HG03439 (cell line): ENCODE results near the gene SMC2.
A peak's percentile ranks its signal among the peaks of the same experiment; 100 is the strongest.

Source experiments
- ATAC-seq: cut with Tn5 transposase; IDR thresholded peaks from one replicate; pipeline ENCODE4 v1.9.1; 2021; ENCODE audit warnings: mild to moderate bottlenecking, moderate library complexity; ENCODE audit not compliant: unreplicated experiment

Gene SMC2

DNA sequence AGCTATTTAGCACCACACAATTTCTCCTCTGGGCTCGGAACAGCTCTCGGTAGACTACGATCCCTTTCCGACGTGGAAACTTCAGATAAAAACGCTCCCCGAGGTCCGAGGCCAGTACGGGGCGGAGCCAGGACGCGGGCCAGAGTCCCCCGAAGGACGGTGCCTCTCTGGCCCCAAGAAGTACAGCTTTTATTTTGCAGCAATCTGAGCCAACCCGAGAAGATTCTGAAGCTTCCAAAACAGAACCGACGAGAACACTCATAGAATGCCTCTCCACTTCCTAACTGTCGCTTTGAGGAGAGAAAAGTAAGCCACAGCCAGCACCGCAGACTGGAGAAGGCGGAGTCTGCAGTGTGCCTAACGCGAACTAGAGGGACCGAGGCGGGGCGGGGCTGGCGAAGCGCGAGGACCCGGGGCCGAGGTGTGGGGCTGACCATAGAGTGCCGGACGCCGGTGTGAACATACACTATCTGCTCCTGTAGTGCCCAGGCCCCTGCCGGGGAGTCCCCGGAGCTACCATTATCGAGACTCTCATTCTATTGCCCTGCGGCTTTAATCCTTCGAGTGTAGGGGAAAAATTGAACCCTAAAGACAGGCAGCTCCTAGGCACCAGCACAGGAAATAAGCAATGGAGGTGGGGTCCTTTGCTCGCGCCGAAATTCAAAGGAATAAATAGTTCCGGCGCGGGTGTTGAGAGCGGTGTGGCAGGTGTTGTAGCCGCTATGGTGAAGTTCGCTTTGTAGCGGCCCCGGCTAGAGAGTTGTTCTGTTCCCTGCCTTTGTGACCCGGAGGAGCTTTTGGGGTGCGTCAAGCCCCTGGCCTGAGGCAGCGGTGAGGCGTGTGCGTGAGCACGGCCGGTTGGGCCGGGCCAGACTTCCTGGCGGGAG is at the start of gene SMC2:
SMC2 (plus strand) TSS at position 663 of the 887 bp plus-strand sequence. CDS start 1,076 bp downstream, outside the sequence.
- ATAC-seq = peak; percentile 92

DNA sequence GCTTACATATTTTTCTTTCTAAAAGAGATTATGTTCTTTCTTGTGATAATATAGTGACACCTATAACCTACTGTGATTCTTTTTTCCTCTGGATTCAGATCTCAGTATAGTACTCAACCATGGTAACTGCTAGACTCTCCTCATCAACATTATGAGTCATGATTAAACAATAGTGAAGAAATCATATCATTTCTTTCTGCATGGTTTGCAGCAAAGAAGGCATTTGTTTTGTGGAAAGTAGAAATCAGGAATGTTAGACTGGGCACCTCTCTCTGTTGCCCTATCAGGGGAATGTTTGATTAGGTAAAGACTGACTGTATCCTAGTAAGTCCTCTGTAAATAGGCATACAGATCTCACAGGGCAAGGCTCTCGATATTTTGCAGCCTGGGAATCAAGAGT is 25.6 kb upstream of the SMC2 start:
- ATAC-seq = no peak

DNA sequence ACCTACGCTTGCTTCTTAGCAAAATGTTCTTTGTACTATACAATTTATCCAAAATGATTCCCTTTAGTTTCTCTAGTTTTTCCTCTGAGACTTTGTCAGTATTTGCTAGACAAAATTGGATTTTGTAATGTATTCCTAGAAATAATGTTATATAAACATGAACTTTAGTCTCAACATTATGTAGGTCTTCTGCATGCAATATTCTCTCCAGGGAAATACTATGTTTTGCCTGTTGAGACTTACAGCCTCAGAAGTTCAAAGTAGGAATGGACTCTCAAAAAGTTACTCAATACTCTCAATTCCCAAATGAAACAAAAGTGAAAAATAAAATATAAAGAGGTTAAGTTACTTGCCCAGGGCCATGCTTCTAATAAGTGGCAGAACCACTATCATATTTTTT is 24.8 kb upstream of the SMC2 start:
- no peak for ATAC-seq

DNA sequence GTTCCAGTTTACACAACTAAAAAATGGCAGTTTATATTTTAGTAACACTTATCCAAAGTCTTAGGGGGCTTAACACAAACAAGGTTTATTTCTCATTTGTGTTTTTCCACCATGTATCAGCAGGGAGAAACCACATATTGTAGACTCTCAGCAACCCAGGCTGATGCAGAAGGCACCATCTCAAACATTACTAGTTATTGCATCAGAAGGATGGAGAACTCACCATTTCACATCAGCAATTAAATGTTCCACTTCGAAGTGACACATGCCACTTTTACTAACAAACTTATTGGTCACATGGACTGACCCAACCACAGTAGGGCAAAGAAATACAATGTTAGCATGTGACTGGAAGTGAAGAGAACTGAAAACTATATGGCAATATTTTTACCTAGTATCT is 22.5 kb upstream of the SMC2 start:
- ATAC-seq = no peak

DNA sequence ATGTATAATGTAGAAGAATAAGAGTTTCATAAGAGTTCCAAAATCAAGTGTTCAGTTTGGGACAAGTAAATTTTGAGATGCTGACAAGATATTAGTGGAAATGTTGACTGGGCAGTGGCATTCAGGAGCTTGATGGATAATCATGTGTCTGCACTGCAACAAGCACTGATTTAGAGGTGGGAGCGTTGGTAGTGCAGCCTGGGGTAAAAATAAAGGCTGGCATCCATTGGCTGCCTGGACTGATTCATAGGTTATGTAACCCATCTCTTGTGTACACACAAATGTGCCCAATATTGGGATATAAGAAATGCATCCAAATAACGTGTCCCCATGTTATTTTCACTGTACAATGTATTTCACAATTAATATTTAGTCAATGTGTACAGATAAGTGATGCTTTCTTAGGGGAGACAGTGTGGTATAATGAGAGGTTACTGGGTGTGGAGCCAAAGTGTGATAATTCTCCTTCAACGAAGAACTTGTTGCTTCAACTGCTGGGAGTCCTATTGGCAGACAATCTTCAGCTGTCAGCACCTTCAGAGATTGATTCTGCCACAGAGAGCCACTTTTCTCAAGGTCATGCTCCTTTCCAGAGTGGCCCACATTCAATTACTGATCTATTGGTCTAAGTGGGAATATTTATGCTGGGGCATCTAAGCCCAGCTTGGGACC is 20.9 kb upstream of the SMC2 start:
- no peak for ATAC-seq

DNA sequence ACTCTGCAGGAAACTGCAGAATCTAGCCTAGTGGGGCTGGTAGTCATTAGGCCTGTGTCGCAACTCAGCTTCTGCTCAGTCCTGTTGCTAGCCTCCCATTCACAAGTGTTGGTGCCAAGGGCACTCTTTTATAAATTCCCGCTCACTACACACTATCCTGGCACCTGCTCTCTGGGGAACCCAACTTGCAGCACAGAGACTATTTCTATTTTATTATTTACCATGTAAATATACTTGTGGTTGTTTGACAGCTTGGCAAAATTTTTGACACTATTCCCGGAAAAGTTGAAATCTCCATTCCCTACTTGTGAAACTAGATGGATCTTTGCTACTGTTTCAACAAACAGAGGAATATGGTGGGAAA is 20.4 kb upstream of the SMC2 start:
- no peak for ATAC-seq

DNA sequence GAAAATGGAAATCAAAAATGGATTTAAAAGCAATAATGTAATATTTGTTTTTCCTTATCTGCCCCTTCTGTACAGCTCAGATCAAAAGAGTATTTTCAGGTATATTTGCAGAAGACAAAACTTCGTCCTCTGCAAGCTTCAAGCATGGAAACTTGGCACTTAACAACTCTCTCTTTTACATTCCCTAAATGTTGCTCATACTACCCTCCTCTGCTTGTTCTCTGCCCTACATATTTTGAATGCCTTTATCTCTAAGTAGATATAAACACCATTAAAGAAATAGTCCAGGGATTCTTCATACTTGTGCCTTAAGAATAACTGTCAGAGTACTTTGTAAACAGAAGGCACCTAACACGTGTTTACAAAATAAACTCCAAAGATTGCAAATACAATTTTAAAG is 19.2 kb upstream of the SMC2 start:
- no peak for ATAC-seq

DNA sequence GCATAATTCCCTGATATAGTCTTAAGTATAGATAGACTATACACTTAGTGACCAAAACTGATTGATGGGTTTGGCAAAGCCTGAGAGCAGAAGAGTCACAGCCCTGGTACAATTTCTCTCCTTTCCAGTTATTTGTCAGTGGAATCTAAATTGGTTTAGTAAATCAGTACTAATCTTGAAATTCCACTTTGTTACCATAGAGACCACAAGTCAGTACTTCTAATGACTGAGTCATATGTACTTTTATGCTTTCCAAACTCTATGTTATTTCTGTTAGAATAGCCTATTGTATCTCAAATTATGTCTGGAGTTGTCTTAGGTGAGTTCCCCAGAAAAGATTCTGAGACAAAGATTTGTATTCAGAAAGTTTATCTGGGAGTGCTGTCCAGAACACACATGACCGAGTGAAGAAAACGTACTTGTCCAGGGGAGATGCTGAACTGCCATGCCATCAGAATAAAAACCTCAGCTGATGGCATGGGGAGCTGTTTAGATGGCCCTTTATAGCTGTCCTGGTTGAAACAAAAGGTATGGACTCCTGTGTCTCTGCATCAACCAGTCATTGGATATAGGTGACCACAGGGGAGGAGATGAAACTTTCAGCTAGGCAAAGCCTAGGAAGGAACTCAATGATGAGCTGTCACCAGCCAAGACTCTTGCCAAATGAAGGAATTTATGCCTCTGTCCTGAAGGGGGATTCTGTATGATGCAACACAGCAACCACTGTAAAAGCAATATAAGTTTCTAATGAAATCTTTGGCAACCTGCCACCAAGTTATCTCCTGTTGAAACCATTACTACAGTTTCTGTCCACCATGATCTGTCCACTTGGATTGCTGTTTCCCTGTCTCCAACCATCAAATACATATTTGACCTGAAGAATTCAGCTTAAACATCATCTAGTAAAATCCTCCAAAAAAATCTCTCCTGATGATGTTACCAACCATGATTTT is 18.0 kb upstream of the SMC2 start:
- ATAC-seq = no peak

DNA sequence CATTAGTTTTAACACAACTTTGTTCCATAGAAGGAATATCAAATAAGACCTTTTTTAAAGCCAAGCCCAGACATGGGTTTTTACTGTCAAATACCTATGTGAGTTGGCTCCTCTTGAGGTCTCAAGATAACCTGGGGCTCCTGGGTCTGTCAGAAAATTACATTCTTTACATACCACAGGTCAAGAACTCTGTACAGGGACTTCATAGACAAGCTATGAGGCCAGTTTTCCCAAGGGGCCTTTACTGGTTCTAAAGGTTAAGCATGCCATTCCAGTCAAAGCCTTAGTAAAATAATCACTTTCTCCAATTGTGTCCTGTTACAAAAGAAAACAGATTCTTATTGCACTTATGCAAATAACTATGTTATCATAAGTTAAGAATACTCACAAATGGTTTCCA is 15.5 kb upstream of the SMC2 start:
- ATAC-seq = no peak

DNA sequence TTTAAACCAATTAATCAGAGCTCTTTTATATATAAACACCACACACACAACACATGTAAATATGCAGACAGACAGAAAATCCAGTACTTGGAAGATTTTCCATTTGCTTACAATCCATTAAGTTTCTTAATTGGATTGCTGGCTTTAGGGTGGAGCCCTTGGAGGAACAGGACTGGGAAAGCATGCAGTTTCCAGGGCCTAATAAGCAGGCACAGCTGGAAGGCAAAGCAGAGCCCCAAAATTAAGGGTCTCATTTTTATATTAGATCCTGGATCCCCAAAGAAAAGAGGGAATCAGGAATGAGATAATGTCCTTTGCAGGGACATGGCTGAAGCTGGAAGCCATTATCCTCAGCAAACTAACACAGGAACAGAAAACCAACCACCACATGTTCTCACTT is 13.1 kb upstream of the SMC2 start:
- no peak for ATAC-seq

DNA sequence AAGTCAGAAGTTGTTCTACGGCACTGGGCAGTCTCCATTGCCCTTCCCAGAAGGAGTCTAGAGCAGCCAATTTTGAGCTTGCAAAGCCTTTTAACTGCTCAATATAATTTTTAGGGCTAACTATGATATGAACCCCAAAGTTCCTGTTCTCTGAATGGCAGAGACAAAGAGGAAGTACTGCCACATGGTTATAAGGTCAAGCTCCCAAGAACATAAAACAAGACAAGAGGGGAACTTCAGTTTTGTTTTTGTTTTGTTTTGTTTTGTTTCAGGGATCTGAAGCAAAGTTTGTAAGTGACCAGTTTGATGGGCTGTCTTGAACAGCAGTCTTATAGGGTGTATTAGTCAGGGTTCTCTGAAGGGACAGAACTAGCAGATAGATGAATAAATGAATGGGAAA is 11.9 kb upstream of the SMC2 start:
- ATAC-seq = no peak

DNA sequence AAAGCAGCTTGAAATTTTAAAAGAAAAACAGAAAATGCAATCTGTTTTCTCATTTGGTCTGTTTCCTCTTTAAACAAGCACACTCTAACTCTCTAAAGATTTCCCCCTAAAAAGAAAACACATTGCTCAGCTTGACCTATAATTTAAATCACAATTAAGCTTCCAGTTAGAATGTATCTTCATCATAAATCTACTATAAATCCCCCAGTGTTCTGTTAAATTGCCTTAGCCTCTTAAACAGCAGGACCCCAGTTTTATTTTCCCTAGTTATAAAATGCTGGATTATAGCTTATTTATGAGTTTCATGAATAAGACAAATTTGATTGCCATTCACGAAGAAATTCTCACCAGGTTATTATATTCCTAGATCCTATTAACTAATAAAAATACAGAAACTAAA is 8.6 kb upstream of the SMC2 start:
- no peak for ATAC-seq

DNA sequence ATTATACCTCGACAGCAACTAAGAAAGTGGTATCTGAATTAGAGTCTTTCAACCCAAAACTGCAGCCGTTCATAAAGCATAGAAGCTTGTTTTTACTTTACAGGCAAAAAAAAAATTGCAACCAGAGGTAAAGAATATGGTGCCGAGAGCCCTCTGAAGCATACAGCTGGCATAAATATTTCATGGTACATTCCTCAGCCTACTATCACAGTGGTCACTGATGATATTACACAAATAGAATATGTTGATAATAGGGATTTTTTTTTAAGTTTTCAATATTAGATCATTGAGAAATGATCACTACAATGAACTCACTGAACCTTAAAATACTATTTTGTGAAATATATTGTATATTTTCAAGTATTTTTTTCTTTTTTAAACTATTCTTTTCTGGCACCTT is 6.2 kb upstream of the SMC2 start:
- no peak for ATAC-seq

DNA sequence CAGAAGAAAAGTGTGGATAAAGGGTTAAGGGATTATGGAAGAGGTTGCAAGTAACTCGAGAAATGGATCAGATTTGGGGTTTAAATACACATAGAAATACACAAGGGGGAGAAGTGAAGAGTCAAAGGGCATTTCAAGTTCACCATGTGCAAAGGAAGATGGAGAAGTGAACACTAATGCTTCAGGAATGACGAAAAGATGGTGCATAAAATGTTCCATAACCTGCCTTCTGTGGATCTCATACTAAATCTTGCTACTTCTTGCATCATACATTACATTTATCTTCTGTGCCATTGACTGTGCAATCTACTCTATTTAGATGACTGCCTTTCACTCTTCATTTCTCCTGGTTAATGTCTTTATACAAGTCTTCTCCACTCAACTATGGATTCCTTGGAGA is 5.7 kb upstream of the SMC2 start:
- ATAC-seq = no peak

DNA sequence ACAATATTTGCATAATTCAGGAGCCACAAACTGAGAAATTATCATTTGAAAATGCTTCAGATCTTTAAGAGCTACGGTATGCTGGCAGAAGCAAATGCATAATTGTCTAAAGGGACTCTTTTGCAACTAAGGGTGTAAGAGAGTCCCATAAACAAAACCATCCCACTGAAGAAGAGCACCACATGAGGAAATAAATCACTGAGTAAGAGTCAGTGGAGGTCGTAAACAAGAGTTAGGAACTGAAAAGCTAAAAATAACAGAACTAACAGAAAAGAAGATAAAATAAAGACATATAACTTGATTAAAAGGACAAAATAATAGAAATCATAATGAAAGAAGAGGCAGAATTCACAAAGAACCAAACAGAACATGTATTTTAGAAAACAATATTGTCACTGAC is 3.5 kb upstream of the SMC2 start:
- ATAC-seq = no peak

DNA sequence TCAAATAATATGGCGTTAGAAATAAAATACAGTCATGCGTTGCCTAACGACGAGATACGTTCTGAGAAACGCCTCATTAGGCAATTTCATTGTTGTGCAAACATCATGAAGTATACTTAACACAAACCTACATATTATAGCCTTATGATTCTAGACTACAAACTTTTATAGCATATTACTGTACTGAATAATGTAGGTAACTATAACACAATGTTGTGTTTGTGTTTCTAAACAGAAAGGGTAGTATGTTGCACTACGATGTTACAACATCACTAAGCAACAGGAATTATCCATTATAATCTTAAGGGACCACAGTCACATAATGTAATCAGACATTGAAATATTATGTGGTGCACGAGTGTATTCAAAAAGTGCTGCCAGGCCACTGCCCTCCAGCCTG is 3.0 kb upstream of the SMC2 start:
- no peak for ATAC-seq

DNA sequence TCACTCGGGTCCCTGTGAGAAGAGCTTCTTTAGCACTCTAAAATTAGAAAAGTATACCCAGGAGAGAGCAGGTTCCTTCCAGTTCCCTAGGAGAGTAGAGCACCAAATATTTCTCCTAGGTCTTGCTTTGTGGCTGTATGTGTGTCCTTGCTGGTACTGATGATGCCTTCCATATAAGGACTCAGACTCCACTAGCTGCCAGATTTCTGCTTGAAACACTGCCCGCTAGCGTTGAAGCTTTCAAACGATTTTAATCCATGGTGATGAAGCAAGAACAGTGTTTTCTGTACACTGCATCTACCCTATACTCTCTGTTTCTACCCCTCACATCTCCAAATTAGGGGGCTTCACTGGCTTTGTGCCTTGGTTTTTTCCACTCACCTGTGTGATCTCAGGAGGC is 2.4 kb upstream of the SMC2 start:
- ATAC-seq = no peak

DNA sequence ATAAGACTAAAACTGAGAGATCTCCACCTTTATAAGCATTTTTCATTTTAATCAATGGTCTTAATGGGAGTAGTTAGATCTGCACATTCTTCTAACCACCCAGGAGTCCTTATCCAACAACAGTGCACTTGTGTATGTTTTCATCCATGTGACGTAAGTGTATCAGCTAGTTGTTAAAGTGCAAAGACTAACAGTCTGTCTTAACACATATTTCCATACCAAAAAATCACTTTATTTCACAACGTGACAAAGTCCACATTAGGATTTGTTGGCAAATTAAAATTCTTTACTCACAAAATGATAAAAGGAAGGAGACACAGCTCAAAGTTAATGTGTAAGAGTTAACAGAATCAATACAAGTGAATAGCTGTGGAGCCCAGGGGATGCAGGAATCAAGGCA is 1.9 kb upstream of the SMC2 start:
- ATAC-seq = no peak

DNA sequence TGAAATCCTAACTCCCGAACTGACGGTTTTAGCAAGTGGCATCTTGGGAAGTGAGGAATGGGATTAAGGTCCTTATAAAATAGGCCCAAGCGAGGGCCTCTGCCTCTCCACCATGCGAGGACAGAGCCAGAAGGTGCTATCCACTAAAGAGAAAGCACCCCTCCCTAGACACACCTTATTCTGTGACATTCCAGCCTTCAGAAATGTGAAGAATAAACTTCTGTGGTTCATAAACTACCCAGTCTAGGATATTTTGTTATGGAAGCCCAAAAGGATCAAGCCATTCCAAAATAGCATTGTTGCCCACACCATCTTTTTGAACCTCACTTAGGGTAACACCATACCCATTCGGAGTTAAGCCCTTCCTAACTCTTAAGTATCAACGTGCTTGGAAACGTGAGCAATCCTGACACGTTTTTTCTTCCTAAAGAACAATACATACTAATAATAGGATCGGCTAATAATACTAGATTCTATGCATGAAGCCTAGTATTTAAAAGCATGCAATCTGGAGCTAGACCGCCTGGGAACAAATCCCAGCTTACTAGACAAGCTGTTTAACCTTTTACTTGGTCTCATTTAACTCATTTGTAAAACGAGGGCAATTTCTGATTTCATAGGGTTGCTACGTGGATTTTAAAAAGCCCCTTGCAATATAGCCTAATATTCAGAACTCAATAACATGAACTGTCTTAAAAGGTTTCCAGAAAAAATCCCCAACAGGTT is 1.1 kb upstream of the SMC2 start:
- no peak for ATAC-seq

DNA sequence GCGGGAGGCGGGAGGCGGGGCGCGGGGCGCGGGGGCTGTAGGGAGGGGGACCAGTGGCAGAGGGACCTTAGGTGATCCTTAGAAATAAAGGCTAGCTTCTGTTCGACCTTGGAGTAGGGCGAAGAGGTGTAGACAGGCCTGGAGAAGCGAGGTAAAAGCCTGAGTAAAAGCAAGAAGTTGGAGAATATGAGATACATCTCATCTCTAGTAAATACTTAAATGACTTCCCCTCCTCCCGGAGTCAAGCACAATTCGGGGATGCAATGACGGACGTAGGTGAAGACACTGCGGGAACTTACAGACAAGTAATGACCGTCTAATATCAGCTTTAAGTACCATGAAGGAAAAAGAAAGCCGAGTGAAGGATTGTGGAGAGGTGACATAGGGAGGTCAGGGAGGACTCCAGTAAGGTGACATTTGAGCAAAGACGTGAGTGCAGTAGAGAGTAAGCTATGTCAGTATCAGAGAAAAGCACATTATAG is 466 bp downstream of the SMC2 start:
- peak; percentile 7 for ATAC-seq

DNA sequence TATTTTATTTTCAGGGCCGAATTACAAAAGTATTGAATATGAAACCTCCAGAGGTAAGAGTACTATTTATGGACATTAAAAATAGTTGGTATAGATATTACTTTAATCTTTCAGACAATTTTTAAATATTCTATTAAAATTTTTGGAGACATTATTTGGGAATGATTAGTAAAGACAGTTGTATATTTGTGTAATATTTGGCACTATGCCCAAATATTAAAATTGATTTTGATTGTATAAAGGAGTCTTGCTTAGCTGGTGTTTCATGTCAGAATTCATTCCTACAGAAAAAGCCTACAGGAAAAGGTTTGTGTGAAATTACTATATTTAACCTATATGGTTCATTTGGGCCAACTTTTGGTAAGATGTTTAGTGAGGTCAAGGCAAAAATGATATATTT is 5.5 kb downstream of the SMC2 start:
- ATAC-seq = no peak
